Sigmoid colon (tissue), 7 donors: Measurements from ENCODE around the gene MPZL1. TPM values are rescaled to one million over a fixed set of nuclear protein-coding genes. Genes with fewer than 3 reads are reported as not detected.

Source experiments
- DNase-seq: peaks from one replicate; pipeline ENCODE4 v3.0.0-alpha.2; 2019
- H3K27ac ChIP-seq, 4 donors: fragments of 200-600 bp; sonication (generic); one replicate each; pipeline ENCODE4 v1.5.1; 2016 to 2019; ENCODE audit warnings: mild to moderate bottlenecking in 1 of 4
- H3K27me3 ChIP-seq, 3 donors: fragments of 200-600 bp; sonication (generic); one replicate each; pipeline ENCODE4 v1.5.1; 2019; ENCODE audit warnings: mild to moderate bottlenecking in 1 of 3
- H3K36me3 ChIP-seq, 4 donors: fragments of 200-600 bp; sonication (generic); one replicate each; pipeline ENCODE4 v1.5.1; 2016 to 2019
- H3K4me1 ChIP-seq, 4 donors: fragments of 200-600 bp; sonication (generic); one replicate each; pipeline ENCODE4 v1.5.1; 2017 to 2019
- H3K4me3 ChIP-seq, 4 donors: fragments of 200-600 bp; sonication (generic); one replicate each; pipeline ENCODE4 v1.5.1; 2017 to 2019; ENCODE audit warnings: mild to moderate bottlenecking in 2 of 4, moderate library complexity in 1 of 4
- H3K9me3 ChIP-seq, 4 donors: fragments of 200-600 bp in 3 of 4; sonication (generic) in 3 of 4; one replicate each; pipeline versions ENCODE4 v1.5.1 to v1.6.1; 2013 to 2019
- CTCF ChIP-seq, 4 experiments: fragments of 450-650 bp in 3 of 4; fragments of 200-600 bp in 1 of 4; IDR thresholded peaks; one replicate each; pipeline ENCODE4 v1.5.1; 2016 to 2019; ENCODE audit warnings: antibody characterized with exemption in 4 of 4, mild to moderate bottlenecking in 3 of 4, moderate library complexity in 2 of 4
- EP300 ChIP-seq, 4 donors: sonication (generic); formaldehyde crosslinking; IDR thresholded peaks; one replicate each; pipeline ENCODE4 v1.6.1; 2017; ENCODE audit warnings: antibody characterized with exemption in 4 of 4
- POLR2A ChIP-seq, 2 donors: fragments of 450-650 bp; IDR thresholded peaks; one replicate each; pipeline ENCODE4 v1.6.1; 2016; ENCODE audit warnings: antibody characterized with exemption in 2 of 2, mild to moderate bottlenecking in 2 of 2, moderate library complexity in 2 of 2
- POLR2AphosphoS5 ChIP-seq, 4 donors: sonication (generic); formaldehyde crosslinking; IDR thresholded peaks; one replicate each; pipeline ENCODE4 v1.6.1; 2017; ENCODE audit warnings: antibody characterized with exemption in 4 of 4
- WGBS, 2 donors: extraction: QIAGEN DNeasy Blood & Tissue Kit; methylation state at CpG; one replicate each; pipeline ENCODE4 v1.1.7; 2013; 5-methylcytosine and 5-hydroxymethylcytosine counted together
- intact Hi-C: fragments of 100-400 bp; cut with DNase I; formaldehyde crosslinking; loops from one replicate; pipeline ENCODE4 v1.15.1; 2023
- polyA plus RNA-seq, 3 donors: library from polyadenylated mRNA; stranded (reverse); fragments of 200-250 nt; gene quantifications; one replicate each; pipeline ENCODE4 v1.2.3, GENCODE V29; 2013
- total RNA-seq, 4 donors: library from RNA; depleted of rRNA; stranded (reverse); fragments of >200 nt; gene quantifications; one replicate each; pipeline ENCODE4 v1.1.0, GENCODE V29; 2016
- donor health status: healthy with polysubstance abuse.
- donor health status: Bipolar disorder and iron deficiency.
- donor health status: healthy.

Gene MPZL1
- total and polyA plus RNA-seq, 7 donors, result 8.8 to 69.5 (median 52.4) TPM

- H3K27me3 ChIP-seq, result no peaks in the 10 kb centered on the region
- no peaks in the 10 kb centered on the region for H3K9me3 ChIP-seq
- WGBS, 2 donors, result 82 to 91% methylated on average over 2 of the region's 2 CpGs
- intact Hi-C loops, result no loop called here
- peaks cover 0 to 10% (median 5%) of the 10 kb centered on the region in 4 donors for H3K4me1 ChIP-seq
- H3K4me3 ChIP-seq, result no peak overlapping the region
- no peaks in the 10 kb centered on the region for H3K36me3 ChIP-seq
- no peak for TF ChIP-seq EP300 (IDR thresholded peaks at IDR 0.05)
- no peak for TF ChIP-seq POLR2A (IDR thresholded peaks at IDR 0.05)
- TF ChIP-seq POLR2AphosphoS5 (IDR thresholded peaks at IDR 0.05), result no peak
- no peak for TF ChIP-seq CTCF (IDR thresholded peaks at IDR 0.05)
- H3K27ac ChIP-seq, result no peak overlapping the region
- no peak for DNase-seq
Observed at GRCh38 chr1:167676205-167676915, 45.4 kb upstream of the MPZL1 start.

GRCh38 chr1:167676916-167677848 lies 44.6 kb upstream of the MPZL1 start:
- DNase-seq, result no peak
- Histone ChIP-seq H3K27ac (no peak overlapping the region), H3K36me3 (no peaks in the 10 kb centered on the region), H3K27me3 (no peaks in the 10 kb centered on the region), H3K4me3 (no peak overlapping the region), H3K4me1 (peaks cover 0 to 14% (median 9%) of the 10 kb centered on the region in 4 donors), H3K9me3 (no peaks in the 10 kb centered on the region)
- 83 to 87% methylated on average over 7 of the region's 7 CpGs for WGBS, 2 donors
- TF ChIP-seq CTCF (IDR thresholded peaks at IDR 0.05) (no peak), EP300 (IDR thresholded peaks at IDR 0.05) (no peak), POLR2AphosphoS5 (IDR thresholded peaks at IDR 0.05) (no peak), POLR2A (IDR thresholded peaks at IDR 0.05) (no peak)
- intact Hi-C loops, result no loop called here

GRCh38 chr1:167678422-167678821 lies 43.4 kb upstream of the MPZL1 start:
- WGBS, 2 donors, result 95 to 97% methylated on average over 10 of the region's 10 CpGs
- no peak for TF ChIP-seq EP300 (IDR thresholded peaks at IDR 0.05)
- TF ChIP-seq POLR2A (IDR thresholded peaks at IDR 0.05), result no peak
- no peak for TF ChIP-seq POLR2AphosphoS5 (IDR thresholded peaks at IDR 0.05)
- TF ChIP-seq CTCF (IDR thresholded peaks at IDR 0.05), result no peak

GRCh38 chr1:167678838-167679237 lies 42.9 kb upstream of the MPZL1 start:
- no peak overlapping the region for H3K27ac ChIP-seq
- no peak for DNase-seq
- no peak overlapping the region for H3K4me3 ChIP-seq
- intact Hi-C loops, result no loop called here
- no peaks in the 10 kb centered on the region for H3K36me3 ChIP-seq
- peaks cover 0 to 25% (median 21%) of the 10 kb centered on the region in 4 donors for H3K4me1 ChIP-seq
- TF ChIP-seq EP300 (IDR thresholded peaks at IDR 0.05), result no peak
- no peak for TF ChIP-seq POLR2AphosphoS5 (IDR thresholded peaks at IDR 0.05)
- no peak for TF ChIP-seq CTCF (IDR thresholded peaks at IDR 0.05)
- no peak for TF ChIP-seq POLR2A (IDR thresholded peaks at IDR 0.05)
- no peaks in the 10 kb centered on the region for H3K9me3 ChIP-seq
- 97 to 99% methylated on average over 3 of the region's 3 CpGs for WGBS, 2 donors
- H3K27me3 ChIP-seq, result no peaks in the 10 kb centered on the region

More at GRCh38 chr1:167678422-167678821, 43.4 kb upstream of the MPZL1 start:
- intact Hi-C loops, result no loop called here
- H3K4me3 ChIP-seq, result no peak overlapping the region
- no peak overlapping the region for H3K27ac ChIP-seq
- no peaks in the 10 kb centered on the region for H3K9me3 ChIP-seq
- no peaks in the 10 kb centered on the region for H3K27me3 ChIP-seq
- H3K36me3 ChIP-seq, result no peaks in the 10 kb centered on the region
- DNase-seq, result no peak
- peaks cover 0 to 21% (median 17%) of the 10 kb centered on the region in 4 donors for H3K4me1 ChIP-seq
